Gastroesophageal sphincter (tissue), 3 donors: ENCODE measurements around the gene PREX1.

Source experiments
- POLR2A ChIP-seq, 2 donors: fragments of 450-650 bp; IDR thresholded peaks; one replicate each; pipeline ENCODE4 v1.6.1; 2017; ENCODE audit warnings: antibody characterized with exemption in 2 of 2, mild to moderate bottlenecking in 2 of 2, moderate library complexity in 1 of 2
- POLR2AphosphoS5 ChIP-seq: sonication (generic); formaldehyde crosslinking; IDR thresholded peaks from one replicate; pipeline ENCODE4 v1.6.1; 2017; ENCODE audit warnings: antibody characterized with exemption
- TF ChIP-seq, protein P1 (sequence below), 4 experiments: fragments of 200-600 bp in 2 of 4; fragments of 450-650 bp in 2 of 4; sonication (generic) in 1 of 4; IDR thresholded peaks; one replicate each; pipeline ENCODE4 v1.5.1; 2017 to 2019; ENCODE audit warnings: antibody characterized with exemption in 4 of 4, mild to moderate bottlenecking in 2 of 4, moderate library complexity in 2 of 4

DNA sequence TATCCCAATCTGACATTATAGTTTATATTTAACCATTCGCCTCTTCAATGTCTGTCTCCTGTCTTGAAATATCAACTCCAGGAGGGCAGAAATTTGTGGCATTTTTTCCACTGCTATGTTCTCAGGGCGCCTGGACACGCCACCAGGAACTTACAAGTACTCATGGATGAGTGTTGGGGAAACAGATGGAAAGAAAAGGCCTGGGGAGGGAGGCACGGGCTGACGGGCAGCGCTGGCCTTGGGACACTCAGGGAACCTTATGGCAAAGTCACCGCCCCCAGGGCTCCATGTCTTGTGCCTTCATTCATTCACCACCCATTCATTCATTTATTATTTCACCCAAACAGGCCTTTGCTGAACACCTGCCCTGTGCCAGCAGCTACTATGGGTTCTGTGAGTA is 222.9 kb downstream of the PREX1 start:
- TF ChIP-seq, protein P1, sequence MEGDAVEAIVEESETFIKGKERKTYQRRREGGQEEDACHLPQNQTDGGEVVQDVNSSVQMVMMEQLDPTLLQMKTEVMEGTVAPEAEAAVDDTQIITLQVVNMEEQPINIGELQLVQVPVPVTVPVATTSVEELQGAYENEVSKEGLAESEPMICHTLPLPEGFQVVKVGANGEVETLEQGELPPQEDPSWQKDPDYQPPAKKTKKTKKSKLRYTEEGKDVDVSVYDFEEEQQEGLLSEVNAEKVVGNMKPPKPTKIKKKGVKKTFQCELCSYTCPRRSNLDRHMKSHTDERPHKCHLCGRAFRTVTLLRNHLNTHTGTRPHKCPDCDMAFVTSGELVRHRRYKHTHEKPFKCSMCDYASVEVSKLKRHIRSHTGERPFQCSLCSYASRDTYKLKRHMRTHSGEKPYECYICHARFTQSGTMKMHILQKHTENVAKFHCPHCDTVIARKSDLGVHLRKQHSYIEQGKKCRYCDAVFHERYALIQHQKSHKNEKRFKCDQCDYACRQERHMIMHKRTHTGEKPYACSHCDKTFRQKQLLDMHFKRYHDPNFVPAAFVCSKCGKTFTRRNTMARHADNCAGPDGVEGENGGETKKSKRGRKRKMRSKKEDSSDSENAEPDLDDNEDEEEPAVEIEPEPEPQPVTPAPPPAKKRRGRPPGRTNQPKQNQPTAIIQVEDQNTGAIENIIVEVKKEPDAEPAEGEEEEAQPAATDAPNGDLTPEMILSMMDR (IDR thresholded peaks at IDR 0.05): no peak
- TF ChIP-seq POLR2A (IDR thresholded peaks at IDR 0.05) (no peak), POLR2AphosphoS5 (no peak)
